CD14-positive monocyte (primary cell): ENCODE data around the gene LYPLAL1. TPM values are rescaled to one million over a fixed set of nuclear protein-coding genes. Genes with fewer than 3 reads are reported as not detected.

Experiments used
- DNase-seq, 3 donors: peaks; one replicate each; pipeline ENCODE4 v3.0.0-alpha.2; 2011 to 2022
- H2AFZ ChIP-seq: 2 replicates; pipeline ENCODE4 v1.6.0; 2012; ENCODE audit warnings: mild to moderate bottlenecking, low read depth, low read length, inconsistent platforms; ENCODE audit not compliant: insufficient read depth, poor library complexity, severe bottlenecking
- H3K27ac ChIP-seq, 2 donors: 1 replicate in 1 of 2; 2 replicates in 1 of 2; pipeline ENCODE4 v1.5.1; 2012 to 2013; ENCODE audit warnings: low read length in 2 of 2, control low read depth in 1 of 2, inconsistent platforms in 1 of 2, low read depth in 1 of 2, mild to moderate bottlenecking in 1 of 2
- H3K27me3 ChIP-seq, 2 donors: one replicate each; pipeline versions ENCODE4 v1.6.0 to v1.6.1; 2011 to 2013; ENCODE audit warnings: low read length in 2 of 2; ENCODE audit not compliant: control insufficient read depth in 2 of 2, insufficient read depth in 2 of 2
- H3K36me3 ChIP-seq, 2 donors: replicated peaks in 1 of 2; 1 replicate in 1 of 2; 2 replicates in 1 of 2; pipeline versions ENCODE4 v1.5.1 to v1.6.1; 2012 to 2013; ENCODE audit warnings: low read length in 2 of 2, control low read depth in 1 of 2, inconsistent platforms in 1 of 2, mild to moderate bottlenecking in 1 of 2; ENCODE audit not compliant: insufficient read depth in 2 of 2, control insufficient read depth in 1 of 2
- H3K4me1 ChIP-seq, 2 donors: 1 replicate in 1 of 2; 2 replicates in 1 of 2; pipeline versions ENCODE4 v1.5.1 to v1.6.1; 2012 to 2013; ENCODE audit warnings: low read length in 2 of 2, control low read depth in 1 of 2, inconsistent platforms in 1 of 2, mild to moderate bottlenecking in 1 of 2, moderate library complexity in 1 of 2; ENCODE audit not compliant: insufficient read depth in 2 of 2, control insufficient read depth in 1 of 2
- H3K4me2 ChIP-seq: replicated peaks from 2 replicates; pipeline ENCODE3; 2012; ENCODE audit warnings: low read length, moderate library complexity, mild to moderate bottlenecking; ENCODE audit not compliant: poor library complexity, severe bottlenecking; ENCODE audit errors: extremely low read depth
- H3K4me3 ChIP-seq, 3 experiments: fragments of 200-600 bp in 1 of 3; sonication (generic) in 1 of 3; replicated peaks in 1 of 3; 1 replicate in 2 of 3; 2 replicates in 1 of 3; pipeline ENCODE4 v1.5.1; 2011 to 2013; ENCODE audit warnings: low read length in 3 of 3, mild to moderate bottlenecking in 3 of 3, control low read depth in 2 of 3, low read depth in 2 of 3, inconsistent platforms in 1 of 3, moderate library complexity in 1 of 3
- H3K79me2 ChIP-seq: 2 replicates; pipeline ENCODE4 v1.6.0; 2012; ENCODE audit warnings: mild to moderate bottlenecking, control low read depth, inconsistent platforms, low read length, moderate library complexity; ENCODE audit not compliant: insufficient read depth
- H3K9ac ChIP-seq: 2 replicates; pipeline ENCODE4 v1.6.0; 2017; ENCODE audit warnings: low read length, mild to moderate bottlenecking; ENCODE audit not compliant: insufficient read depth, poor library complexity, severe bottlenecking
- H3K9me3 ChIP-seq, 2 donors: replicated peaks in 1 of 2; 1 replicate in 1 of 2; 2 replicates in 1 of 2; pipeline versions ENCODE4 v1.5.1 to v1.6.1; 2012 to 2013; ENCODE audit warnings: low read length in 2 of 2, control low read depth in 1 of 2; ENCODE audit not compliant: control insufficient read depth in 1 of 2, insufficient read depth in 1 of 2
- H4K20me1 ChIP-seq: 2 replicates; pipeline ENCODE4 v1.6.0; 2012; ENCODE audit warnings: mild to moderate bottlenecking, low read length, control low read depth, moderate library complexity; ENCODE audit not compliant: insufficient read depth
- H3K27ac Mint-ChIP-seq, 7 donors: one replicate each; pipeline ENCODE4 v1.8.0; 2020; ENCODE audit warnings: mild to moderate bottlenecking in 7 of 7, mixed read lengths in 7 of 7, moderate library complexity in 6 of 7, inconsistent platforms in 2 of 7
- H3K27me3 Mint-ChIP-seq, 3 donors: one replicate each; pipeline ENCODE4 v1.8.0; 2021 to 2022; ENCODE audit warnings: low read depth in 3 of 3, mild to moderate bottlenecking in 3 of 3, mixed read lengths in 3 of 3, moderate library complexity in 3 of 3, inconsistent platforms in 1 of 3
- H3K36me3 Mint-ChIP-seq, 2 donors: one replicate each; pipeline ENCODE4 v1.8.0; 2020; ENCODE audit warnings: mixed read lengths in 2 of 2, inconsistent platforms in 1 of 2, mild to moderate bottlenecking in 1 of 2
- H3K4me1 Mint-ChIP-seq: one replicate; pipeline ENCODE4 v1.8.0; 2020; ENCODE audit warnings: mild to moderate bottlenecking, mixed read lengths
- H3K4me3 Mint-ChIP-seq, 2 donors: one replicate each; pipeline ENCODE4 v1.8.0; 2020; ENCODE audit warnings: mild to moderate bottlenecking in 2 of 2, mixed read lengths in 2 of 2, moderate library complexity in 1 of 2
- H3K9me3 Mint-ChIP-seq, 7 donors: one replicate each; pipeline ENCODE4 v1.8.0; 2020 to 2022; ENCODE audit warnings: mixed read lengths in 7 of 7, mild to moderate bottlenecking in 6 of 7, moderate library complexity in 6 of 7, inconsistent platforms in 2 of 7
- CTCF ChIP-seq: fragments of 200-600 bp; IDR thresholded peaks from one replicate; pipeline ENCODE4 v1.8.0; 2022; ENCODE audit warnings: antibody characterized with exemption, mild to moderate bottlenecking
- WGBS: methylation state at CpG from one replicate; pipeline ENCODE4 v1.1.5; 2013; ENCODE audit warnings: missing lambda C conversion rate; ENCODE audit not compliant: insufficient coverage; 5-methylcytosine and 5-hydroxymethylcytosine counted together
- intact Hi-C, 2 donors: fragments of 100-400 bp; cut with micrococcal nuclease; formaldehyde crosslinking; loops; one replicate each; pipeline versions ENCODE4 v1.15.0 to v1.15.1; 2023
- polyA plus RNA-seq, 3 donors: library from polyadenylated mRNA; depleted of rRNA in 1 of 3; unstranded in 2 of 3; stranded (reverse) in 1 of 3; fragments of 300-500 nt in 2 of 3; fragments of >200 nt in 1 of 3; fragmentation: Illumina TruSeq in 2 of 3; gene quantifications; 1 replicate in 2 of 3; 2 replicates in 1 of 3; pipeline ENCODE4 v1.2.3, GENCODE V29; 2012 to 2021

LYPLAL1 gene
- polyA plus RNA-seq, 3 donors: 10.2 to 55.9 (median 36.1) TPM

- no peaks in the 10 kb centered on the region for H4K20me1 ChIP-seq
- no peaks in the 10 kb centered on the region for H3K79me2 ChIP-seq
- no peaks in the 10 kb centered on the region for H3K9me3 ChIP-seq
- no peak for DNase-seq
- intact Hi-C loops: no loop called here
- WGBS: 100% methylated on average over 1 of the region's 3 CpGs
- Mint-ChIP-seq H3K4me3 (no peak overlapping the region), H3K36me3 (peaks cover 5 to 16% of the 10 kb centered on the region in 2 donors), H3K27me3 (peaks cover 0 to 2% (median 0%) of the 10 kb centered on the region in 3 donors), H3K9me3 (no peaks in the 10 kb centered on the region), H3K4me1 (no peaks in the 10 kb centered on the region), H3K27ac (peak overlapping the region in 1 of 7 donors; percentile 7)
- H3K4me1 ChIP-seq: no peaks in the 10 kb centered on the region
- H3K36me3 ChIP-seq: no peaks in the 10 kb centered on the region
- H3K27me3 ChIP-seq: no peaks in the 10 kb centered on the region
- H3K4me2 ChIP-seq: no peak overlapping the region
- H2AFZ ChIP-seq: no peak overlapping the region
- no peak overlapping the region for H3K27ac ChIP-seq
- H3K9ac ChIP-seq: no peak overlapping the region
- no peak overlapping the region for H3K4me3 ChIP-seq
- no peak for TF ChIP-seq CTCF
These were observed 47.3 kb downstream of the LYPLAL1 start for GRCh38 chr1:219220945-219221344.

- H3K4me1 Mint-ChIP-seq: peaks cover 7% of the 10 kb centered on the region
- DNase-seq: no peak
- Histone ChIP-seq H3K4me2 (no peak overlapping the region), H3K27ac (no peak overlapping the region), H2AFZ (no peak overlapping the region), H3K4me3 (no peak overlapping the region), H4K20me1 (no peaks in the 10 kb centered on the region), H3K9ac (no peak overlapping the region), H3K79me2 (no peaks in the 10 kb centered on the region), H3K36me3 (no peaks in the 10 kb centered on the region), H3K27me3 (no peaks in the 10 kb centered on the region), H3K4me1 (no peaks in the 10 kb centered on the region), H3K9me3 (no peaks in the 10 kb centered on the region)
- H3K27ac Mint-ChIP-seq: no peak overlapping the region
- intact Hi-C loops: no loop called here
- no peak for TF ChIP-seq CTCF
- H3K4me3 Mint-ChIP-seq: no peak overlapping the region
- peaks cover 0 to 3% (median 0%) of the 10 kb centered on the region in 7 donors for H3K9me3 Mint-ChIP-seq
- peaks cover 2 to 7% of the 10 kb centered on the region in 2 donors for H3K36me3 Mint-ChIP-seq
- peaks cover 0 to 2% (median 0%) of the 10 kb centered on the region in 3 donors for H3K27me3 Mint-ChIP-seq
These were observed 49.8 kb downstream of the LYPLAL1 start for GRCh38 chr1:219223496-219223895.
